ENCODE measurements around the gene ZNF672. TPM values are rescaled to one million over a fixed set of nuclear protein-coding genes. Genes with fewer than 3 reads are reported as not detected.

ZNF672 gene
- polyA plus RNA-seq, 1 donor, result 22.4 TPM

DNA sequence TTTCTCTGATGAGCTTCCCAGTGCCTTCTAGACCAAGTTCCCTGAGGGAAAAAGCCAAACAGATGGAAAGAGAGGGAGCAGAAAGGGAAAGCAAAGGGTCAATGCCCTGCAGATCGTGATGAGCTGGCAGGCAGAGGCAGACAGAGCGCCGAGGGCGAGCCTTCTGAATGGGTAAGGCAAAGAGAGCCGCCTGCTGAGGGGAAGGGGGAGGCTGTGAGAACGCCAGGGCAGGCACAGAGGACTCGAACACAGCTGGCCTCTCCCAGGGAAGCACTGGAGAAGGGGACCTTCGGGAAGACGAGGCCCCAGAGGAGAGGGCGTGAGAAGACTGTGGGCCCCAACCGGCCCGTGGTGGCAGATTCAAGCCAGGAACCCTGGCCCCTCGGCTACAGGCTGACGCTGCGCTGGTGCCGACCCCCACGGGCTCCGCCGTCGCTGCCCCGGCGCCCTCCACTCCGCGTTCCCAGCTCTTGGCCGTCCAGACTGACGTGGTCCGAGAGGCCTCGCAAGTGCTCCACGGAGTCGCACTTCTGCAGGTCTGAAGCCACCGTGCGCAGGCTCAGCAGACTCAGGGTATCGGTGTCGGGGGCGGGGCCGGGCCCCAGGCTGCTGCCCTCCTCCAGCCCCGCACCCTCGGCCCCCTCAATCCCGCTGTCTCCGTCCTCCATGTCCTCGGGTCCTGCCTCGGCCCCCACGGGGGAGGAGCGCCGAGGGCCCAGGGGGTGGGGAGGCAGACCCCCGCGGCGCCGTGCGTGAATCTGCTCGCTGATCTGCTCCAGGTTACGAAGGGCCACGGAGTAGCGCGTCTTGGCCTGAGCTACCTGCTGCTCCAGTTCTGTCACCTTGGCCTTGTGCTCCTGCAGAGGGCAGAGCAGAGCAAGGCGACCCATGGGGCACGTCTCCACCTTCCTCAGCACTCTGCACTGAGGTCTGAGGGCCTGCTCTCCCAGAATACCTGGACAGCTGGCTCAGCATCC is 26.2 kb upstream of the ZNF672 start:
- peaks cover 59% of the 10 kb centered on the region for H3K36me3 ChIP-seq (ENCODE audit: control insufficient read depth, insufficient read depth, low read length)

GRCh38 chr1:248812736-248813425 is 25.1 kb upstream of the ZNF672 start:
- Histone ChIP-seq H3K9me3 (ENCODE audit: control insufficient read depth, low read depth, low read length) (no peaks in the 10 kb centered on the region), H3K4me1 (ENCODE audit: control insufficient read depth, insufficient read depth, low read length) (no peaks in the 10 kb centered on the region), H3K27me3 (ENCODE audit: control insufficient read depth, insufficient read depth, low read length) (no peaks in the 10 kb centered on the region), H3K36me3 (ENCODE audit: control insufficient read depth, insufficient read depth, low read length) (peaks cover 64% of the 10 kb centered on the region), H3K27ac (ENCODE audit: low read length) (no peak overlapping the region), H3K4me3 (ENCODE audit: low read length) (no peak overlapping the region)
- DNase-seq, result no peak
- WGBS (ENCODE audit: insufficient coverage, low lambda C conversion rate), result no CpG with 5 or more reads among the region's 23 CpGs

More for the DNA sequence above, 26.2 kb upstream of the ZNF672 start:
- Histone ChIP-seq H3K27me3 (ENCODE audit: control insufficient read depth, insufficient read depth, low read length) (no peaks in the 10 kb centered on the region), H3K4me3 (ENCODE audit: low read length) (no peak overlapping the region), H3K4me1 (ENCODE audit: control insufficient read depth, insufficient read depth, low read length) (peaks cover 7% of the 10 kb centered on the region), H3K27ac (ENCODE audit: low read length) (no peak overlapping the region), H3K9me3 (ENCODE audit: control insufficient read depth, low read depth, low read length) (no peaks in the 10 kb centered on the region)
- no CpG with 5 or more reads among the region's 57 CpGs for whole genome bisulfite sequencing (ENCODE audit: insufficient coverage, low lambda C conversion rate)
- DNase-seq, result no peak

- peaks cover 68% of the 10 kb centered on the region for H3K36me3 ChIP-seq (ENCODE audit: control insufficient read depth, insufficient read depth, low read length)
- no peak overlapping the region for H3K4me3 ChIP-seq (ENCODE audit: low read length)
- no CpG with 5 or more reads among the region's 8 CpGs for WGBS (ENCODE audit: insufficient coverage, low lambda C conversion rate)
- H3K9me3 ChIP-seq (ENCODE audit: control insufficient read depth, low read depth, low read length), result no peaks in the 10 kb centered on the region
- no peaks in the 10 kb centered on the region for H3K4me1 ChIP-seq (ENCODE audit: control insufficient read depth, insufficient read depth, low read length)
- DNase-seq, result no peak
- no peaks in the 10 kb centered on the region for H3K27me3 ChIP-seq (ENCODE audit: control insufficient read depth, insufficient read depth, low read length)
- no peak overlapping the region for H3K27ac ChIP-seq (ENCODE audit: low read length)
Measured at GRCh38 chr1:248813546-248813945, 24.5 kb upstream of the ZNF672 start.

DNA sequence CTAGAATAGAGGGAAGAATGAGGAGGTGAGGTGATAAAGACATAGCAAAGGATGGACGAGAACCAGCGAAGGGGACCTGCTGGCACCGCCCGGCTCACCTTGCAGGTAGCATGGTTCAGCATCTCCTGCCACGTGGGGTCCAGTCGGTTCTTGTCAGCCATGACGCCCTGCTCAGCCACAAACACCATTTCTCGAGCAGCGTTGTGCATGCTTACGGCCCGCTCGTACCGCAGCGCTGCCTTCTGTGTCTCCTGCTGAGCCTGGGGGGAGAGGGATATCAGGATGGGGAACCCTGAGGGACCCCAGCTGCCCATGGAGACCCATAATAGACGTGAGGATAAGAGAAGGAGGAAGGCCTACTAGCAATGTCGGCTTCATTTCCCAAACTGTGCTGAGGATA is 23.7 kb upstream of the ZNF672 start:
- no peaks in the 10 kb centered on the region for H3K4me1 ChIP-seq (ENCODE audit: control insufficient read depth, insufficient read depth, low read length)
- WGBS (ENCODE audit: insufficient coverage, low lambda C conversion rate), result no CpG with 5 or more reads among the region's 16 CpGs

GRCh38 chr1:248815407-248816034 is 22.5 kb upstream of the ZNF672 start:
- DNase-seq, result no peak
- Histone ChIP-seq H3K4me1 (ENCODE audit: control insufficient read depth, insufficient read depth, low read length) (no peaks in the 10 kb centered on the region), H3K9me3 (ENCODE audit: control insufficient read depth, low read depth, low read length) (no peaks in the 10 kb centered on the region), H3K4me3 (ENCODE audit: low read length) (no peak overlapping the region), H3K27ac (ENCODE audit: low read length) (no peak overlapping the region), H3K36me3 (ENCODE audit: control insufficient read depth, insufficient read depth, low read length) (peaks cover 85% of the 10 kb centered on the region), H3K27me3 (ENCODE audit: control insufficient read depth, insufficient read depth, low read length) (no peaks in the 10 kb centered on the region)
- 100% methylated on average over 2 of the region's 10 CpGs for WGBS (ENCODE audit: insufficient coverage, low lambda C conversion rate)

More for the DNA sequence above, 23.7 kb upstream of the ZNF672 start:
- Histone ChIP-seq H3K9me3 (ENCODE audit: control insufficient read depth, low read depth, low read length) (no peaks in the 10 kb centered on the region), H3K27me3 (ENCODE audit: control insufficient read depth, insufficient read depth, low read length) (no peaks in the 10 kb centered on the region), H3K36me3 (ENCODE audit: control insufficient read depth, insufficient read depth, low read length) (peaks cover 76% of the 10 kb centered on the region), H3K4me3 (ENCODE audit: low read length) (no peak overlapping the region), H3K27ac (ENCODE audit: low read length) (no peak overlapping the region)
- DNase-seq, result no peak

DNA sequence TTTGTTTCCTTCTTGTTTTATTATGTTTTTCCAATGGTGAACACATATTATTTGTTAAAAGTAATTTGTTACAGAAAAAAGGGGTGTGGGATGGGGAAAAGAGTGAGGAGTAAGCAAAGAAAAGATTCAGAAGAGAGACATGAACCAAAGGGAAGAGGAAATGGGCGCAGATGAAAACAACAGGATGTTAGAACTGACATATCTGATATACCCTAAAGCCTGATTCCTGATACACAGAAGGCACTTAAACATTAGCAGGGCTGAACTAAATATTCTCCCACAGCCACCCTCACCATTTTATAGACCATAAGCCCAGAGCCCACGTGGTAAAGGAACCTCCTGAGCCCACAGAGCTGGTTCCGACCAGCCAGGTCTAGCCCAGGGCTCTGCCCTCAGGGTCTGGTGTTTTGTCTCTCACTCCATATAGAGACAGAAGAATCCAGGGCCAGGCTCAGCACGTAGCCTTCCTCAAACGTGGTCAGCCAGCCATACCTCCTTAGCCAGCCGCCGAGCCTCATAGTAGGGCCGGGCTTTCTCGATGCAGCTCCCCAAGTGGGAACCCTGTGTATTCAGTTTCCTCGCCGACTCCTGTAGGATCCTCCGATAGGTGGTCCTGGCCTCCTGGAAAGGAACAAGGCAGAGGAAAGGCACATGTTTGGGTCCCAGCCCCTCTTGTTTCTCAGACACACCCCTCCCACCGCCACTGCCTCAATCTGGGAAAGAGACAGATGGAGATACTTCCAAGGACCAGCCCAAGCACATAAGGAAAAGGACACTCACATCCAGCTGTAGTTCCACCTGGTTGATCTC is 21.8 kb upstream of the ZNF672 start:
- H3K4me1 ChIP-seq (ENCODE audit: control insufficient read depth, insufficient read depth, low read length), result no peaks in the 10 kb centered on the region
- no peak for DNase-seq
- H3K27me3 ChIP-seq (ENCODE audit: control insufficient read depth, insufficient read depth, low read length), result no peaks in the 10 kb centered on the region
- H3K9me3 ChIP-seq (ENCODE audit: control insufficient read depth, low read depth, low read length), result no peaks in the 10 kb centered on the region
- WGBS (ENCODE audit: insufficient coverage, low lambda C conversion rate), result no CpG with 5 or more reads among the region's 13 CpGs
- no peak overlapping the region for H3K27ac ChIP-seq (ENCODE audit: low read length)
- H3K4me3 ChIP-seq (ENCODE audit: low read length), result no peak overlapping the region
- peaks cover 87% of the 10 kb centered on the region for H3K36me3 ChIP-seq (ENCODE audit: control insufficient read depth, insufficient read depth, low read length)

DNA sequence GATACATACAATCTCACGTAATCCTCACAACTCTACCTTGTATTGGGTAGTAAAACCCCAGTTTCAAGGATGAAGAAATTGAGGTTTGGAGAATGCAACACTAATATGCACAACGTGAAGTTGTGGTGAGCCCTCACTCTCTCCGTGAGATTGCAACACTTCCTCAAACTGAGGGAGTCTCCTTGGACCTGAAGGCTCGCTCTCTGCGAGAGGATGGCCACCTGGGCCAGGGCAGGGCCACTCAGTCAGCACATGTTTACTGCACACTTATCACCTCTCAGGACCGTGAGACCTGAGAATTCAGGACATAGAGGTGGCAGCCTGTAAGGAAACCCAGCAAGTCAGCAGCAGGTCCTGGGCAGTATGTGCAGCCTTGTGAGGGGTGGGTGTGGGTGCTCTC is 21.0 kb upstream of the ZNF672 start:
- H3K36me3 ChIP-seq (ENCODE audit: control insufficient read depth, insufficient read depth, low read length), result peaks cover 87% of the 10 kb centered on the region
- DNase-seq, result no peak
- no peaks in the 10 kb centered on the region for H3K4me1 ChIP-seq (ENCODE audit: control insufficient read depth, insufficient read depth, low read length)
- WGBS (ENCODE audit: insufficient coverage, low lambda C conversion rate), result no CpG with 5 or more reads among the region's 6 CpGs
- no peak overlapping the region for H3K27ac ChIP-seq (ENCODE audit: low read length)
- no peaks in the 10 kb centered on the region for H3K27me3 ChIP-seq (ENCODE audit: control insufficient read depth, insufficient read depth, low read length)
- H3K4me3 ChIP-seq (ENCODE audit: low read length), result no peak overlapping the region
- no peaks in the 10 kb centered on the region for H3K9me3 ChIP-seq (ENCODE audit: control insufficient read depth, low read depth, low read length)

GRCh38 chr1:248818505-248819374 is 19.3 kb upstream of the ZNF672 start:
- WGBS (ENCODE audit: insufficient coverage, low lambda C conversion rate), result 83% methylated on average over 1 of the region's 5 CpGs
- no peak for DNase-seq
- no peaks in the 10 kb centered on the region for H3K9me3 ChIP-seq (ENCODE audit: control insufficient read depth, low read depth, low read length)
- peaks cover 74% of the 10 kb centered on the region for H3K36me3 ChIP-seq (ENCODE audit: control insufficient read depth, insufficient read depth, low read length)
- H3K4me1 ChIP-seq (ENCODE audit: control insufficient read depth, insufficient read depth, low read length), result peaks cover 2% of the 10 kb centered on the region
- H3K27ac ChIP-seq (ENCODE audit: low read length), result no peak overlapping the region
- no peak overlapping the region for H3K4me3 ChIP-seq (ENCODE audit: low read length)
- H3K27me3 ChIP-seq (ENCODE audit: control insufficient read depth, insufficient read depth, low read length), result no peaks in the 10 kb centered on the region

DNA sequence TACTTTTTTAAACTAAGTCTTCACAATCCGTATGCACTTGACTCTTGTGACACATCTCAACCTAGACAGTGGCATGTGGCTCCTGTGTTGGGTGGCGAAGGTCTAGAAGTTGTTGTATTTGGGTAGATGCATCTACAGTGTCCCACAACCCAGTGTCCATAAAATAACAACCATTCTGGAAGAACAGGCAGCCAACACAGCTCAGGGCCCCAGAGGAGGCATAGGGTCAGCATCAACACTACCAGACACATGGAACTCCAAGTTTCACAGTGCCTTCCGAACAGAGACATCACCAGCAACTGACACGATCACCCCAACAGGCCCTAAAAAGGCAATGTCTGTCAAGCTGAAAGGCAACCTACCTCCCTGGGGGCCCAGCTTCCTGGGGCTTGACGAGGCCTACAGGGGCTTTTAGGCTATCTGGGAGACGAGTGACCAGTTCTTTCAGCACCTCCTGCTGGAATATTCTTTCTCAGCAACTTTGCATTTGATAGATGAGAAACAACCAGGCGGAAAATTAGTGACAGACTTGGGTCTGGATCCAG is 17.9 kb upstream of the ZNF672 start:
- H3K4me1 ChIP-seq (ENCODE audit: control insufficient read depth, insufficient read depth, low read length), result peaks cover 15% of the 10 kb centered on the region
- no peaks in the 10 kb centered on the region for H3K9me3 ChIP-seq (ENCODE audit: control insufficient read depth, low read depth, low read length)
- no peaks in the 10 kb centered on the region for H3K27me3 ChIP-seq (ENCODE audit: control insufficient read depth, insufficient read depth, low read length)
- no peak for DNase-seq
- peaks cover 70% of the 10 kb centered on the region for H3K36me3 ChIP-seq (ENCODE audit: control insufficient read depth, insufficient read depth, low read length)
- no peak overlapping the region for H3K4me3 ChIP-seq (ENCODE audit: low read length)
- no peak overlapping the region for H3K27ac ChIP-seq (ENCODE audit: low read length)
- WGBS (ENCODE audit: insufficient coverage, low lambda C conversion rate), result no CpG with 5 or more reads among the region's 7 CpGs
